ENCODE measurements around the gene ST8SIA6. TPM values are rescaled to one million over a fixed set of nuclear protein-coding genes. Genes with fewer than 3 reads are reported as not detected.
"Not testable (repeated sequence)": the region's sequence is repeated elsewhere in the genome, so short reads cannot be mapped to it uniquely, and the experiment has no call there.

ST8SIA6 gene
- total RNA-seq, 1 experiment from 2014 or later: 1.1 TPM

DNA sequence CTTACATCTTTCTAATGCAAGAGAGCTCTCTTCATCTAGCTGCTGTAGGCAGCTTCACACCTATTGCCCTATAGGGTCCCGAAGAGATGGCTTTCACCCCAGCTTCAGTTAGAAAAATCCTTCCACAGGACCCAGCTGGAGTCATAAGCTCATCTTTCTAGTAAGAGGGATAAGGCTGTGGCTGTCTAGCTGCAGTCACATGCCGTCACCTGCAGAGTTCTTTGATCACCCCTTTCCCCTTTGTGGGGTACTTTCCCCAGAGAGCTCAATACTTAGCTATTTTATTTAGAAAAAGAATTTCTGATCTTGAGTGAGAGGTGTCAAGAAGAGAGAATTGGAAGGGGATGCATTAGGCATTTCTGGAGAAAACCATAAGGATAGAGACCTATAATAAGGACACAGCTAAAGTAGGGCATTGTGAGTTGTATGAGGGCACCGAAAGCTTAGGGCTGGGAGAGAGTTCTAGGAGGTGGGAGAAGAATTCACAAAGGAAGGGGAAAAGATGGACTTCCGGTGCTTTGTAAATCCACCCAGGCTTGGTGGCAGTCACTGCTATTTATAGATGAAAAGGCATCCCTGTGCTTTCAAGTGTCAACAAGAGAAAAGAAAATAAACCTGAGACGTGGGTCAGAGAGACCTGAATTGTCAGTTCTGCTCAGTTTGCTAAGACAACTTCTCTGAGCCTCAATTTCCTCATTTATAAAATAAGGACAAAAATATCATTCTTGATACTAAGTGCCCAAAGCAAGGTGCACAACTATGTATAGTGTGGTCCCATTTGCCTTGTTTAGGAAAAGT is 11.1 kb upstream of the ST8SIA6 start:
- in situ Hi-C loops (cut with HindIII; ENCODE audit: low pct_unique_long_range_greater_than_20kb, low sequenced_read_pairs): no loop called here
- no peak for DNase-seq (ENCODE audit: low read depth, low spot score)

DNA sequence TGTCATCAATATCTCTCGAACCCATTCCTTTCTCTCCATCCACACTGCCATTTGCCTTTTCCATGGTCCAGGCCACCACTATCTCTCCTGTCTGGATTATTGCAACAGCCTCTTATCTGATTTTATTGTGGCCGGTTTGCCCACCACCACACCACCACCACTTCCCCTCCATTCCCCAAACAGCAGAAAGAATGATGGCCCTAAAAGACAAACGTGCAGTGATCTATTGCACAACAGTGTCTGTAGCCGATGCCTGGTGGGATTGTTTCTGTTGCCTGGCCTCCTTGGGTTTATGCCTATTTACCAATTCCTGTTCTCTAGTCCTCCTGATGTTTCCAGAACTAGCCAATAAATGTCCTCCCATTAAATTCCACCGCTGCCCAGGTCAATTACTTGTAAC is 10.2 kb upstream of the ST8SIA6 start:
- no peak for DNase-seq (ENCODE audit: low read depth, low spot score)
- in situ Hi-C loops (cut with HindIII; ENCODE audit: low pct_unique_long_range_greater_than_20kb, low sequenced_read_pairs): no loop called here

DNA sequence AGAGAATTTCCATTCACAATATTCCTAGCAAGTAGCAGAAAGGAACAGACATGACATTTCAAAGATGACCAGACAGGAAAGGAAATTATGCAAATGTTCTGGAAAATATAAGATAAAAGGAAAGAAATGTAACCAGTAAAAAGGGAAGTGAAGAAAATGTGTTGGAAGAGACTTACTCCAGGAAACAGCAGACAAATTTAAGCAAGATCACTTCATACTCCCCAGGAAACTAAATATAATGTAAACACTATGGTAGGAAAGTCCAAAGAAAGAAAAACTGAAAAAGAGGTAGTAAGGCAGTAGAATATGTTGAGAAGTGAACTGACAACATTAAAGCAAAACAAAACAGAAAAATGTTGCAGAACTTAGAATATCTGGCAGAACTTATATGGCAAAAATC is 6.4 kb upstream of the ST8SIA6 start:
- DNase-seq (ENCODE audit: low read depth, low spot score): no peak
- in situ Hi-C loops (cut with HindIII; ENCODE audit: low pct_unique_long_range_greater_than_20kb, low sequenced_read_pairs): no loop called here

DNA sequence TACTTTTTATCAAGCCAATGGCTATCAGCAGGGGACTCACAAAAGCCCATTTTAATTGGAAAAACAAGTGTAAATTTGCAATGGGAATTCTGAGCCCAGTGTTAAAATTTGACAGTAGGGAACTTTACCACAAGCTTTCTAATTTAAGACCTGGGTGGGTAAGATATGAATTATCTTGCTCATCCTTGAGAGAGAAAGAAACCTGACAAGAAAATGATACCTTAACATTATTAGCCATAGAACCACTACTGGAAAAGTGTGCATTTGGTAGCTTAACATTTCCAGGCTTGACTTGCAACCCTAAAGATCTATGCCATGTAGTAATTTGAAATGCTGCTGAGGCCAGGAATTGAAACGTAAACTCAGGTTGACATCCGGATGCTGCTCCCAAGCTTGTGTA is 2.7 kb upstream of the ST8SIA6 start:
- in situ Hi-C loops (cut with HindIII; ENCODE audit: low pct_unique_long_range_greater_than_20kb, low sequenced_read_pairs): no loop called here
- no peak for DNase-seq (ENCODE audit: low read depth, low spot score)

DNA sequence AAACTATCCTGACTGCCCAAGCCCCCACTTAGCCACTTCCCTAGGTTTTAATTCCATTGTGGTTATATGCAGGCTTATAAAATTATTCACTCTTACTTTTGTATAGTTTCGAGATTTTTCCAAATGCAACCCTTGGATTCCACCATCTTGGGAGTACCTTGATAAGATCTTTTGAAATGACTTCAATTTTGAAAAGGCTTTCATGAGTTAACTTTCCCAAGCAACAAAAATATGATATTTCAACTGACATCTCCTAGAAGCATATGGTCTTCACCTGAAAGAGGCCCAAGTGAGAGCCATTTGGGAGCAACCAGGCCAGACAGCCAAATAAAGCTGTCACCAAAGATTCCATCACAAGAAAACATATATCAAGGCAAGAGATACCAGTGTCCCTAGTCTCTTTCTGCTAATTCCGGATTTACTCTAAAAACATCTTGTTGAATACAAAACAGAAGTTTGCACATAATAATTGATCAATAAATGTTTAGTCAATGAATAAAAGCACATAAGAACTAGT is 1.7 kb upstream of the ST8SIA6 start:
- in situ Hi-C loops (cut with HindIII; ENCODE audit: low pct_unique_long_range_greater_than_20kb, low sequenced_read_pairs): no loop called here
- DNase-seq (ENCODE audit: low read depth, low spot score): no peak

DNA sequence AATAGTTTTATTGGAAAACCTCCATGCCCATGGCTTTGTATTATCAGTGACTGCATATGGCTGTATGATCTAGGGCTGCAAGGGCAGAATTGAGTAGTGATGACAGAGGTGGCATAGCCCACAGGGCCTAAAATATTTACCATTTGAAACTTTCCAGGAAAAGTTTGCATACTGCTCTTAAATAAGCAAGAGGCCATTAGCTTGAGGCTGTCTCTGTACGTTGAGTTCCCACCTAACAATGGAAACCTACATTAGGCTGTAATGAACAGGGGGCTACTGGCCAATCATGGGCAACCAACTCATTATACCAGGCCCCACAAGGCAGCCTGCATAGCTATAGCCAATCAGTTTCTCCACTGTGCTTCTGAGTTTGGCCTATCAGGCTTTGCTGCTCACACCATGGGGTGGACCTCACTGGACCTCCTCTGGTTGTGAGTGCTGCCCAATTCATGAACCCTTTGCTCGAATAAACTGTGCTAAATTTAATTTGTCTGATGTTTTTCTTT is 673 bp upstream of the ST8SIA6 start:
- in situ Hi-C loops (cut with HindIII; ENCODE audit: low pct_unique_long_range_greater_than_20kb, low sequenced_read_pairs): no loop called here
- no peak for DNase-seq (ENCODE audit: low read depth, low spot score)

DNA sequence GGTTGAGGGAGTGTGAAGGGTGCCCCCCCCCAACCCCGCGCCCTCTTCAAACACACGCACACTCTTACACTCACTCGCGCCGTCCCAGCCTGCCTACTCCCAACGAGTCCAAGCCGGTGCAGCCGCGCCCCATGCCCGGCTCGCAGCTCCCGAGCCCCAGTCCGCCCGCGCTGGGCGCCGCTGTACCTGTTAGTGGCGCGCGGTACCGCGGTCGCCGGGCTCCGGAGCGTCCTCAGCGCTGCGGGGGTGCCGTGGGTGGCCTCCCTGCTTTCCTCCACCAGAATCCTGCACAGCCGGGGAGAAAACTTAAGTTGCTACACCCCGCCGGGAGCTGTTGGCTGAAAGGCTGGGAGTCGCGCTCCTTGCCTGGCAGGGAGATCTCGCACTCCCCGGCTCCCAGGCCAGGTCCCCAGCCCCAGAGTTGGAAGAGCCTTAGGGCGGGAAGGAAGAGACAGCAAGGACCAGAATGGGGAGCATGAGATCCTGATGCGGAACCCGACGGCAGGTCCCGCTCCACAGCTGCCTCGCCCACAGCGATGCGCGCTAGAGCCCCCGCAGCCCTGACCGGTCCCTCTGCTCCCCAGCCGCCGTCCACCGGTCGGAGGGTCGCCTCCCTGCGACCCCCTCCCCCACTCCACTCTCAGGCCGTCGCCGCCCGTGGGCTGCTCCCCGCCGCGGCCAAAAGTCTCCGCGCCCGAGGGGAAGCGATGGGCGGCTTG is 863 bp downstream of the ST8SIA6 start:
- in situ Hi-C loops (cut with HindIII; ENCODE audit: low pct_unique_long_range_greater_than_20kb, low sequenced_read_pairs): no loop called here

DNA sequence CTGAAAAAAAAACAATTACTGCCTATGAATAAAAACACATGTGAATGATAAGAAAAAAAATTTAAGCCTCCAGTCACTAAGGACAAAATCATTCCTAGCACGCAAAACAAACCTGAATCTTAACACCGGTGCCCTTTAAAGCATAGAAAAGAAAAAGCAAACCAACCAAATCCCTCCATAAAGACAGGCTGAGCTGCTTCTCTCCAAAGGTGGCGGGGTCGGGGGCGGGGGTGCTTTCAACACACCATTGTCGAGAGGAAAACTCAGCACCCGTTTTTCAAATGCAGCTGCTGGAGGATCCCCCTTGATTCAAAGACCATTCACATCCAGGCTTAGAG is 1.4 kb downstream of the ST8SIA6 start:
- DNase-seq (ENCODE audit: low read depth, low spot score): no peak
- in situ Hi-C loops (cut with HindIII; ENCODE audit: low pct_unique_long_range_greater_than_20kb, low sequenced_read_pairs): no loop called here

More for the DNA sequence above, 863 bp downstream of the ST8SIA6 start:
- peak; percentile 21 for DNase-seq (ENCODE audit: low read depth, low spot score)

DNA sequence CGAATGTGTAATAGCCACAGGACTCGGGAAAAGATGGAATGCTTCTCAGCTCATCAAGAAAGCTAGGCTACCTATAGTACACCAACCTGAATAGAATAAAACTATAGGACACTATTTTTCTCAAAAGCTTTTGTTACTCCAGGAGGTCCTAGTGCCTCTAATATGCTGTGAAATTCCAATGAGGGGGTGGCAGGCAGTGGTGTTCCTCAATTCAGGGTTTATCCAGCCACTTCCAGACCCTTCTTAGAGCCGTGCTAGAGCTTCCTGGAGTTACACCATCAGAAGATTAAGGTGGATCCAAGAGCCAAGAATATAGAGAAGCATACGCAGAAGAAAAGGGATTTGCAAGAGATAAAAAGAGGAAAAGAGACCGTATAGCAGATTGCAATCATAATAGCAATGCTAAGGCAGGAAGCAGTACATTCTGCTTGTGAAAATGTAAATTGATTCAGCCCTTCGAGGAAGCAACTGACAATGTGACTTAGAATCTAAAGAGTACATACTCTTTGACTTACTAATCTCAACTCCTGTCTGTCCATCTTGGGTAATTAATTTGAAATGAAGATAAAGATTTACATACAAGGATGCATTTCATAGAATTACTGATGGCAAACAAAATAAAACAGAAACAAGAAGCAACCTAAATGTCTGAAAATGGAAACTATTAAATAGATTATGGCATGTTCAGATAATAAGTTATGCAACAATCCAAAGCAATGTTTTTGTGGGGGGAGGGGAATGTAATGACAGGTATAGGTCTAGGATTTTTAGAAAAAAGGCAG is 2.1 kb downstream of the ST8SIA6 start:
- DNase-seq (ENCODE audit: low read depth, low spot score): no peak
- in situ Hi-C loops (cut with HindIII; ENCODE audit: low pct_unique_long_range_greater_than_20kb, low sequenced_read_pairs): no loop called here

DNA sequence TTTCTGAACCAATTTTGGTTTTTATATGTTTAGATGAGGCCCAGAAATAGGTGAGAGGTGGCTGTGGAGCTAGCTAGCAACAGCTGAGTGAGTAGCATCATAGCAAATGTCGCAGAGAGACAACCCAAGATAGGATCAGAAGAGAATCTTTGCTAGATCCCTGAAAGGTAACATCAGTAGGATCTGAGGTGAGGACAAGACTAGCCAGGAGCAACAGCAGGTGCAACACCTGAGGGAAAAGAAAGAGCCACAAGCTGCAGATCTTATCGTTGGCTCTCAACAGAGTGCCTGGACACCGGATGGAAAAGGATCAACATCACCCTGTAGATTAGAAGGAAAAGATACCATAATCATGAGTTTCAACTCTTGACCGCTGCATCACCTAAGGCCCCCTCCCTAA is 4.4 kb downstream of the ST8SIA6 start:
- no peak for DNase-seq (ENCODE audit: low read depth, low spot score)
- in situ Hi-C loops (cut with HindIII; ENCODE audit: low pct_unique_long_range_greater_than_20kb, low sequenced_read_pairs): no loop called here

DNA sequence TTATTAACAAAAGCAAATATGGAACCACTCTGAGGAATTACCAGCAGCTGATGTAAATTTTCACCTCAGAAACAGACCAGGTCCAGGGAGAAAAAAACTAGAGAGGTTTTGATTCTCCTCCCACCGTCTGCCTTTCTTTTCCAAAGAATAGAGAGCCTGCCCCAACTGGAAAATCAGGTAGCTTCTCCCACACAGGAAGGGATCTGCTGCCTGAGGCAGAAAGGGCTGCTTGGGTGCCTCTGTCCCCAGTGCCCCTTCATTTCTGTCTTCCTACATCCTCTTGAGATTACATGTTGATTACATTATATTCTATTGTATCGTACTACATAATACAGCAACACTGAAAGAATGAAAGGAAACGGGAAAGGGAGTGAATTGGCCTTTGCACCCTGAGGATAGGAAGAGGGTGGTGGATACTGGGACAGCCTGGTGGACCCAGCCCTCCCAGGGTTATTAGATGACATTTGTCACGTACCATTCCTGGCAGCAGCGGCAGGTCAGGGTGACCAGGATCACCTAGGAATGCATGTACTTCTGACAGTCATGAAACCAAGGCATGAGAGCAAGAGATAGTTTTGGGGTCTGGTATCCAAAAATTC is 8.9 kb downstream of the ST8SIA6 start:
- no peak for DNase-seq (ENCODE audit: low read depth, low spot score)
- in situ Hi-C loops (cut with HindIII; ENCODE audit: low pct_unique_long_range_greater_than_20kb, low sequenced_read_pairs): no loop called here

DNA sequence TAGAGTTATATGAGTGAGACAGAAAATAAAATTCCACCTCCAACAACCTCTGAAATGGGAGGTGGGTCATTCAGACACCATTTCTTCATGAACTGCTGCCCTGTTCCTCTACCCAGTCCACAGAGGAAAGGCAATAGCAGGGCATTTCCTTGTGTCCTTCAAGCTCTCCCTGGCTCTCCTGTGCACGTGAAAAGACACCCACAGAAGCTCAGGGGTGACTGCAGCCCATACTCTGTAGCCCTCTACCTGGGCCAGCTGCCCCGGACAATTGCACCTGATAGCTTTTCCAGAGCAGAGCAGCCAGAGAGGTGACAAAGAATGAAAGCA is 10.0 kb downstream of the ST8SIA6 start:
- no peak for DNase-seq (ENCODE audit: low read depth, low spot score)
- in situ Hi-C loops (cut with HindIII; ENCODE audit: low pct_unique_long_range_greater_than_20kb, low sequenced_read_pairs): no loop called here

DNA sequence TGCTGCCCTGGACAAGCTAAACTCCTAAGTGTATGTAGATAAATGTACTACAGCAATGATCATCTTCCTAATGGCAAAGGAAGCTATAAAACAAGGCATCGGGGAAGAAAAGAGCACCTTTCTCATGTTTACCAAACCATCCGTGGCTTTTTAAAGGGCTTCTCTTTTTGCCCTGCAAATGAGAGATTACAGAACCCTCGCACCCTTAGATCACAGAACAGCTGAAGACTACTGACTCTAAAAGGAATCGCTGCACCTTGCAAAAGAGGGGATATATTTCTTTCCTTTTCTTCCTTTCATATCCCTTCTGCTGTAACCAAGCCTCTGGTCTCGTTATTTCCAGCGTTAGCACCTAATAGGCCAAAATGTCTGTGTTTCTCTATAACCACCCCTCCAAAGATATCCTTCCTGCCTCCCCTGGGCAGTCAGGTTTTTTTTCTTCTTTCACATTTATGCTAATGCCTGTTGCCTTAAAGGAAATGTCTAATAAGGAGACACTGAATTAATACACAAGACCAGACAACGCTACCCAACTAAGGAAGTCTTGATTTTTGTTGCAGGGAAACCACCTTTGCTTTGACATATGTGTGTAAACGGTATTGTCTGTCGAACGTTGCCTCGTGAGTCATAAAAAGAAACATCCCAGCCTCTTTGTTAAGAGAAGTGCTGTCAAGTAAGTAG is 10.5 kb downstream of the ST8SIA6 start:
- in situ Hi-C loops (cut with HindIII; ENCODE audit: low pct_unique_long_range_greater_than_20kb, low sequenced_read_pairs): no loop called here

DNA sequence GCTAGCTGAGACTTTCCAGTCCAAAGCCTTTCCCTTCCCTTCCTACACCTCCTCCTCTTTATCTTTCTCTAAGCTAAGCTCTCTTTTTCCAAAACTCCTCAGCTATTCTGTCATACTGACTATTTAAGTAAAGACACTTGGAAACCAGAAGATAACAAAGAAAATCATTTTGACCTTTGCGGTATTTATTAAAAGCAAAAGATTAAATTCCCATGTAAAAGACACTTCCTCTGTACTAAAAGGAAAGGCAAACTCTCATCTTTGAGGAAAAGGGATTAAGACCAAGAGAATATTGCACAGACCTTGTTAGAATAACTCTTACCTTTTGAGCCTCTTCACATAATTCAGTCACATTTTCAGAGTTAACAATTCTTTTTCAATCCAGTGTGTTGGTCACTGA is 15.8 kb downstream of the ST8SIA6 start:
- DNase-seq (ENCODE audit: low read depth, low spot score): no peak
- in situ Hi-C loops (cut with HindIII; ENCODE audit: low pct_unique_long_range_greater_than_20kb, low sequenced_read_pairs): no loop called here

More for the DNA sequence above, 10.5 kb downstream of the ST8SIA6 start:
- no peak for DNase-seq (ENCODE audit: low read depth, low spot score)

DNA sequence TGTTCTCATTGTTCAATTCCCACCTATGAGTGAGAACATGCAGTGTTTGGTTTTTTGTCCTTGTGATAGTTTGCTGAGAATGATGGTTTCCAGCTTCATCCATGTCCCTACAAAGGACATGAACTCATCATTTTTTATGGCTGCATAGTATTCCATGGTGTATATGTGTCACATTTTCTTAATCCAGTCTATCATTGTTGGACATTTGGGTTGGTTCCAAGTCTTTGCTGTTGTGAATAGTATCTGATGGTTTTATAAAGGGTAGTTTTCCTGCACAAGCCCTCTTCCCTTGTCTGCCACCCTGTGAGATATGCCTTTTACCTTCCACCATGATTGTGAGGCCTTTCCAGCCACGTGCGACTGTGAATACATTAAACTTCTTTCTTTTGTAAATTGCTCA is 17.8 kb downstream of the ST8SIA6 start:
- in situ Hi-C loops (cut with HindIII; ENCODE audit: low pct_unique_long_range_greater_than_20kb, low sequenced_read_pairs); DNase-seq (ENCODE audit: low read depth, low spot score): not testable (repeated sequence)

DNA sequence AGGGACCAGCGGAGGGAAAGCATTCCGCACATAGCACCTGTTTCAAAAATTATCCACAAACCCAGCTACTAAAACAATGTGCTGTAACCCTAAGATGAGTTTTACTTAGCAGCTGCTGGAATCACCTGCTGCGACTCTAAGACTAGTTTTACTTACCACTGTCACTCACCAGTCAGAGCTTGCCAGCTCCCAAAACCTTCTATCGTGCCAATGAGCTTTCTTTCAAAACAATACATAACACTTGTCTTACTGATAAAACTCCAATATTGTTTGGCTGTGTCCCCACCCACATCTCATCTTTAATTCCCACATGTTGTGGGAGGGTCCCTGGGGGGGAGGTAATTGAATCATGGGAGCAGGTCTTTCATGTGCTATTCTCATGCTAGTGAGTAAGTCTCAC is 18.4 kb downstream of the ST8SIA6 start:
- in situ Hi-C loops (cut with HindIII; ENCODE audit: low pct_unique_long_range_greater_than_20kb, low sequenced_read_pairs): no loop called here
- no peak for DNase-seq (ENCODE audit: low read depth, low spot score)

DNA sequence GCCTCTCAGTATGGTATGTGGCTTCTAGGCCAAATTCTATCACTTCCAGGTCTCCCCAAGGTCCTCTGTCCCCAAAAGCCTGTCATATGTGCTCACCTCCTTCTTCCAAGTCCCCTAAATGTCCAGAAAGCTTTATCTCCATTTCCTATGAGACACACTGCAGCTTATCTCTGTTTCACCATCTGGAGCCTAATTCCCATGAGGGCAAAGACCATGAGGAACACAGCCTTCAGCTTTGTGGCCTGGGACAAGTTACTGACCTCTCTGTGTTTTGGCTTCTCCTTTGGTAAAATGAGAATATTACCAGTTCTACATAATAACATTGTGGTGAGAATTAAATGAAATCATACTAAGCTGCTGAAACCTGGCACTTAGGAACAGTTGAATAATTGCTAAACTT is 19.2 kb downstream of the ST8SIA6 start:
- in situ Hi-C loops (cut with HindIII; ENCODE audit: low pct_unique_long_range_greater_than_20kb, low sequenced_read_pairs): no loop called here

More for the DNA sequence above, 19.2 kb downstream of the ST8SIA6 start:
- DNase-seq (ENCODE audit: low read depth, low spot score): no peak

All from SK-MEL-5 (cell line).